Adrenal gland (tissue), 12 donors: Measurements from ENCODE around the gene POC5. TPM values are rescaled to one million over a fixed set of nuclear protein-coding genes. Genes with fewer than 3 reads are reported as not detected.

Experiments
- DNase-seq, 7 donors: peaks; one replicate each; pipeline ENCODE4 v3.0.0-alpha.2; 2019 to 2020
- H3K27ac ChIP-seq, 5 donors: fragments of 200-600 bp; sonication (generic) in 4 of 5; 1 replicate in 3 of 5; 2 replicates in 2 of 5; pipeline versions ENCODE4 v1.5.1 to v1.8.0; 2016 to 2020; ENCODE audit warnings: mild to moderate bottlenecking in 1 of 5
- H3K27me3 ChIP-seq: fragments of 200-600 bp; 2 replicates; pipeline ENCODE4 v1.8.0; 2021
- H3K36me3 ChIP-seq, 2 donors: fragments of 200-600 bp; replicated peaks in 1 of 2; 1 replicate in 1 of 2; 2 replicates in 1 of 2; pipeline versions ENCODE4 v1.5.1 to v1.8.0; 2018 to 2022
- H3K4me1 ChIP-seq, 2 donors: fragments of 200-600 bp; replicated peaks in 1 of 2; 1 replicate in 1 of 2; 2 replicates in 1 of 2; pipeline versions ENCODE4 v1.5.1 to v1.8.0; 2018 to 2021
- H3K4me3 ChIP-seq, 4 donors: fragments of 200-600 bp; sonication (generic) in 3 of 4; one replicate each; pipeline ENCODE4 v1.5.1; 2016 to 2018
- H3K9me3 ChIP-seq, 3 donors: fragments of 200-600 bp; sonication (generic) in 1 of 3; replicated peaks in 1 of 3; 1 replicate in 2 of 3; 2 replicates in 1 of 3; pipeline versions ENCODE4 v1.5.1 to v1.8.0; 2016 to 2021
- CTCF ChIP-seq, 6 experiments: fragments of 450-650 bp in 4 of 6; fragments of 200-600 bp in 2 of 6; sonication (generic) in 1 of 6; IDR thresholded peaks; 1 replicate in 5 of 6; 2 replicates in 1 of 6; pipeline versions ENCODE4 v1.5.1 to v1.8.0; 2016 to 2021; ENCODE audit warnings: antibody characterized with exemption in 6 of 6, mild to moderate bottlenecking in 2 of 6, moderate library complexity in 1 of 6
- POLR2A ChIP-seq, 2 donors: fragments of 450-650 bp; IDR thresholded peaks; one replicate each; pipeline ENCODE4 v1.6.1; 2017; ENCODE audit warnings: antibody characterized with exemption in 2 of 2, mild to moderate bottlenecking in 2 of 2, moderate library complexity in 1 of 2
- WGBS, 4 donors: extraction: QIAGEN DNeasy Blood & Tissue Kit in 2 of 4; methylation state at CpG; one replicate each; pipeline versions ENCODE4 v1.1.5 to v1.1.7; 2013 to 2017; 5-methylcytosine and 5-hydroxymethylcytosine counted together
- intact Hi-C, 2 donors: fragments of 100-400 bp; cut with DNase I; formaldehyde crosslinking; loops; one replicate each; pipeline versions ENCODE4 v1.14.1 to v1.15.0; 2022 to 2023
- polyA plus RNA-seq, 3 donors: library from polyadenylated mRNA; stranded (reverse); fragments of 200-250 nt in 2 of 3; fragments of 350-450 nt in 1 of 3; fragmentation: Illumina TruSeq in 1 of 3; extraction: RNeasy Lipid Tissue Mini Kit (QIAGEN cat#74804) in 1 of 3; gene quantifications; one replicate each; pipeline ENCODE4 v1.2.3, GENCODE V29; 2013 to 2014
- total RNA-seq, 9 donors: library from RNA; depleted of rRNA in 4 of 9; stranded (reverse); fragments of >200 nt in 4 of 9; fragments of 120-200 nt in 1 of 9; fragmentation: NEBNext Ultra II Directional in 1 of 9; extraction: Animal tissue kit (Norgen Biotek cat#: 25700) in 1 of 9; gene quantifications; one replicate each; pipeline versions ENCODE4 v1.1.0 to v1.2.4, GENCODE V29; 2013 to 2023
- donor health status: healthy with polysubstance abuse.
- donor health status: Bipolar disorder and iron deficiency.
- donor health status: DM: yes; HTN: yes; CAD: no.
- donor health status: DM: no; HTN: no; CAD: no.
- donor health status: DM: no; HTN: no; CAD: no.
- donor health status: DM: yes; HTN: yes; CAD: no.

Gene POC5
- total and polyA plus RNA-seq, 12 donors, result 6.5 to 22.3 (median 13.6) TPM

- H3K4me3 ChIP-seq, result no peak overlapping the region
- no peaks in the 10 kb centered on the region for H3K27me3 ChIP-seq
- no peak overlapping the region for H3K27ac ChIP-seq
- no peaks in the 10 kb centered on the region for H3K9me3 ChIP-seq
- DNase-seq, result no peak
- WGBS, 4 donors, result 83 to 97% (median 91%) methylated on average over 2 of the region's 2 CpGs
- H3K4me1 ChIP-seq, result peaks cover 0 to 12% of the 10 kb centered on the region in 2 donors
- no peak for TF ChIP-seq CTCF (IDR thresholded peaks at IDR 0.05)
- TF ChIP-seq POLR2A (IDR thresholded peaks at IDR 0.05), result no peak
- intact Hi-C loops, result no loop called here
- no peaks in the 10 kb centered on the region for H3K36me3 ChIP-seq
Measured at GRCh38 chr5:75712091-75712490, 5.1 kb downstream of the POC5 start.

- no peak for TF ChIP-seq CTCF (IDR thresholded peaks at IDR 0.05)
- TF ChIP-seq POLR2A (IDR thresholded peaks at IDR 0.05), result no peak
- intact Hi-C loops, result no loop called here
- 97 to 100% (median 99%) methylated on average over 1 of the region's 1 CpG for WGBS, 4 donors
Measured at GRCh38 chr5:75711151-75711550, 6.1 kb downstream of the POC5 start.

DNA sequence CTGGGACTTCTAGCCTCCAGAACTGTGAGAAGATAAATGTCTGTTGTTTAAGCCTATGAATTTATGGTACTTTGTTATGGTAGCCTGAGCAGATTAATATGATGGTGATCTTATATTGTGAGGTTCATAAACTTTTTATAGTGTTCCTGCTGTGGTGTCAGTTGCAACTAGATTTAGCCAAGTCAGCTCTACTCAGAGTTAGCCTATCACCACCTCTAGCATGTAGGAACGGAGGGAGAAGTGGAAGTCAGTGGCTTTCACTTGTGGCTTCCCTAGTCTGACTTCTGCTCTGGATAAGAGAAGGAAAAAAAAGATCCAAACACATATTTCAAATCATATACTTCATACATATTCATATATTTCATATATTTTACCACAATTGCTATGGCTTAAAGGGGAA is 6.6 kb downstream of the POC5 start:
- WGBS, 4 donors, result 80 to 91% (median 87%) methylated on average over 1 of the region's 1 CpG

More at GRCh38 chr5:75711151-75711550, 6.1 kb downstream of the POC5 start:
- no peaks in the 10 kb centered on the region for H3K27me3 ChIP-seq
- DNase-seq, result no peak
- H3K4me3 ChIP-seq, result no peak overlapping the region
- peaks cover 0 to 6% of the 10 kb centered on the region in 2 donors for H3K4me1 ChIP-seq
- H3K27ac ChIP-seq, result no peak overlapping the region
- H3K9me3 ChIP-seq, result no peaks in the 10 kb centered on the region
- no peaks in the 10 kb centered on the region for H3K36me3 ChIP-seq

GRCh38 chr5:75707911-75708509 is 9.2 kb downstream of the POC5 start:
- Histone ChIP-seq H3K4me3 (no peak overlapping the region), H3K27ac (no peak overlapping the region), H3K36me3 (peaks cover 0 to 14% of the 10 kb centered on the region in 2 donors), H3K4me1 (no peaks in the 10 kb centered on the region), H3K9me3 (no peaks in the 10 kb centered on the region), H3K27me3 (no peaks in the 10 kb centered on the region)
- WGBS, 4 donors, result 57 to 68% (median 64%) methylated on average over 1 of the region's 1 CpG
- no peak for DNase-seq
- TF ChIP-seq POLR2A (IDR thresholded peaks at IDR 0.05) (no peak), CTCF (IDR thresholded peaks at IDR 0.05) (no peak)
- intact Hi-C loops, result no loop called here

More for the DNA sequence above, 6.6 kb downstream of the POC5 start:
- Histone ChIP-seq H3K27ac (no peak overlapping the region), H3K9me3 (no peaks in the 10 kb centered on the region), H3K27me3 (no peaks in the 10 kb centered on the region), H3K4me1 (peaks cover 0 to 2% of the 10 kb centered on the region in 2 donors), H3K36me3 (no peaks in the 10 kb centered on the region), H3K4me3 (no peak overlapping the region)
- intact Hi-C loops, result no loop called here
- TF ChIP-seq POLR2A (IDR thresholded peaks at IDR 0.05) (no peak), CTCF (IDR thresholded peaks at IDR 0.05) (no peak)
- no peak for DNase-seq
